GM23338 (cell line): Measurements from ENCODE around the gene CNTN5. TPM values are rescaled to one million over a fixed set of nuclear protein-coding genes. Genes with fewer than 3 reads are reported as not detected.

Experiments
- CREB1 ChIP-seq: fragments of 250-450 bp; sonication (Bioruptor Pico); IDR thresholded peaks from 2 replicates; pipeline ENCODE4 v1.5.0; 2020; ENCODE audit warnings: low read depth, mild to moderate bottlenecking, moderate library complexity
- CTCF ChIP-seq, 2 experiments: fragments of 200-600 bp in 1 of 2; sonication (generic) in 1 of 2; conservative IDR thresholded peaks; 2 replicates each; pipeline versions ENCODE4 v1.5.1 to v1.6.1; 2016 to 2017; ENCODE audit warnings: antibody characterized with exemption in 2 of 2, low read depth in 2 of 2, mild to moderate bottlenecking in 2 of 2, moderate library complexity in 1 of 2
- ETS1 ChIP-seq: IDR thresholded peaks from 2 replicates; pipeline ENCODE4 v1.6.1; 2016; ENCODE audit warnings: antibody characterized with exemption
- JUNB ChIP-seq: IDR thresholded peaks from one replicate; pipeline ENCODE4 v1.6.1; 2016; ENCODE audit warnings: antibody characterized with exemption; ENCODE audit not compliant: unreplicated experiment
- POLR2AphosphoS5 ChIP-seq: IDR thresholded peaks from 2 replicates; pipeline ENCODE4 v1.6.1; 2016; ENCODE audit warnings: antibody characterized with exemption, low read depth
- STAT1 ChIP-seq: IDR thresholded peaks from one replicate; pipeline ENCODE4 v1.6.1; 2016; ENCODE audit warnings: antibody characterized with exemption; ENCODE audit not compliant: unreplicated experiment
- ZNF331 ChIP-seq: fragments of 250-450 bp; sonication (Bioruptor Pico); IDR thresholded peaks from 2 replicates; pipeline ENCODE4 v1.5.0; 2020; ENCODE audit warnings: low read depth, mild to moderate bottlenecking, moderate library complexity
- ZNF462 ChIP-seq: fragments of 250-450 bp; sonication (Bioruptor Pico); IDR thresholded peaks from 2 replicates; pipeline ENCODE4 v1.5.0; 2020; ENCODE audit warnings: mild to moderate bottlenecking, moderate library complexity
- polyA plus RNA-seq: library from polyadenylated mRNA; unstranded; fragments of >200 nt; fragmentation: Nextera tagmentation; extraction: Ambion mirVana; gene quantifications from 2 replicates; pipeline ENCODE4 v1.2.1, GENCODE V29; 2016
- total RNA-seq: library from RNA; depleted of rRNA; stranded (reverse); fragments of >200 nt; shearing (Covaris generic); gene quantifications from 2 replicates; pipeline ENCODE4 v1.2.3, GENCODE V29; 2014

CNTN5 gene
- total and polyA plus RNA-seq, 2 experiments from 2014 or later: not detected

GRCh38 chr11:99311870-99312269 lies 291.1 kb downstream of the CNTN5 start (continued):
- TF ChIP-seq ZNF462 (CRISPR knock-in tag) (no peak), ZNF331 (no peak), CTCF (conservative IDR thresholded peaks at IDR 0.05; ENCODE audit: low read depth in 2 of 2) (no peak), JUNB (no peak), POLR2AphosphoS5 (no peak), STAT1 (no peak), ETS1 (no peak), CREB1 (CRISPR knock-in tag) (no peak)
